ENCODE data around the gene EPHB1. TPM values are rescaled to one million over a fixed set of nuclear protein-coding genes. Genes with fewer than 3 reads are reported as not detected.

Gene EPHB1
- total RNA-seq, 4 donors from 2014 or later = 0.08 to 1.1 (median 0.72) TPM

GRCh38 chr3:134892761-134893160, 97.7 kb downstream of the EPHB1 start:
- intact Hi-C loops (cut with DNase I) = no loop called here
- Histone ChIP-seq H3K36me3 (no peaks in the 10 kb centered on the region), H3K9me3 (peaks cover 0 to 6% (median 0%) of the 10 kb centered on the region in 3 donors), H3K27me3 (no peaks in the 10 kb centered on the region), H3K4me1 (no peaks in the 10 kb centered on the region), H3K27ac (no peak overlapping the region), H3K4me3 (no peak overlapping the region)
- DNase-seq = no peak
- WGBS, 2 donors = 51 to 60% methylated on average over 5 of the region's 5 CpGs
- TF ChIP-seq CTCF (IDR thresholded peaks at IDR 0.05) = no peak
- no peak for TF ChIP-seq POLR2A (IDR thresholded peaks at IDR 0.05)

GRCh38 chr3:134894533-134894932, 99.5 kb downstream of the EPHB1 start:
- H3K36me3 ChIP-seq = no peaks in the 10 kb centered on the region
- no peak overlapping the region for H3K4me3 ChIP-seq
- 37 to 57% methylated on average over 4 of the region's 4 CpGs for WGBS, 2 donors
- H3K27ac ChIP-seq = no peak overlapping the region
- H3K9me3 ChIP-seq = peaks cover 0 to 6% (median 0%) of the 10 kb centered on the region in 3 donors
- intact Hi-C loops (cut with DNase I) = no loop called here
- TF ChIP-seq CTCF (IDR thresholded peaks at IDR 0.05) = no peak
- no peak for TF ChIP-seq POLR2A (IDR thresholded peaks at IDR 0.05)
- H3K4me1 ChIP-seq = no peaks in the 10 kb centered on the region
- no peaks in the 10 kb centered on the region for H3K27me3 ChIP-seq
- no peak for DNase-seq

GRCh38 chr3:134895181-134895580, 100.1 kb downstream of the EPHB1 start:
- Histone ChIP-seq H3K4me3 (no peak overlapping the region), H3K4me1 (no peaks in the 10 kb centered on the region), H3K27me3 (no peaks in the 10 kb centered on the region), H3K9me3 (peaks cover 0 to 6% (median 0%) of the 10 kb centered on the region in 3 donors), H3K27ac (no peak overlapping the region), H3K36me3 (no peaks in the 10 kb centered on the region)
- intact Hi-C loops (cut with DNase I) = no loop called here
- TF ChIP-seq POLR2A (IDR thresholded peaks at IDR 0.05) (no peak), CTCF (IDR thresholded peaks at IDR 0.05) (no peak)
- 65 to 72% methylated on average over 2 of the region's 2 CpGs for WGBS, 2 donors
- DNase-seq = no peak

GRCh38 chr3:134896141-134896540, 101.1 kb downstream of the EPHB1 start:
- Histone ChIP-seq H3K9me3 (peaks cover 0 to 6% (median 0%) of the 10 kb centered on the region in 3 donors), H3K36me3 (no peaks in the 10 kb centered on the region), H3K4me1 (no peaks in the 10 kb centered on the region), H3K27me3 (no peaks in the 10 kb centered on the region), H3K27ac (no peak overlapping the region), H3K4me3 (no peak overlapping the region)
- 75 to 91% methylated on average over 5 of the region's 5 CpGs for WGBS, 2 donors
- DNase-seq = no peak
- intact Hi-C loops (cut with DNase I) = no loop called here
- TF ChIP-seq CTCF (IDR thresholded peaks at IDR 0.05) (no peak), POLR2A (IDR thresholded peaks at IDR 0.05) (no peak)

- Histone ChIP-seq H3K27ac (no peak overlapping the region), H3K4me3 (no peak overlapping the region), H3K27me3 (no peaks in the 10 kb centered on the region), H3K9me3 (peaks cover 0 to 6% (median 0%) of the 10 kb centered on the region in 3 donors), H3K36me3 (no peaks in the 10 kb centered on the region), H3K4me1 (no peaks in the 10 kb centered on the region)
- 80% methylated on average over 2 of the region's 8 CpGs; no CpG with 5 or more reads in 1 of the 2 donors for WGBS, 2 donors
- intact Hi-C loops (cut with DNase I) = no loop called here
- DNase-seq = no peak
- TF ChIP-seq CTCF (IDR thresholded peaks at IDR 0.05) (no peak), POLR2A (IDR thresholded peaks at IDR 0.05) (no peak)
These were observed 101.6 kb downstream of the EPHB1 start for GRCh38 chr3:134896696-134897095.

Measured in esophagus squamous epithelium (tissue), 5 donors.